Stimulated activated CD8-positive, alpha-beta memory T cell treated with anti-CD3 and anti-CD28 coated beads, Interleukin-2, amount 100 ng/mL, for 1 hour (primary cell): ENCODE results near the gene EPX.
"Not testable (repeated sequence)": the region's sequence is repeated elsewhere in the genome, so short reads cannot be mapped to it uniquely, and the experiment has no call there.

Experiments used
- DNase-seq, 2 donors: peaks; one replicate each; pipeline ENCODE4 v3.0.0-alpha.2; 2020; ENCODE audit warnings: low read depth in 2 of 2

Gene EPX

GRCh38 chr17:58192612-58193011 lies at the start of gene EPX:
EPX (plus strand) TSS chr17:58192726; CDS start chr17:58192847, 121 bp downstream.
- DNase-seq = no peak

- DNase-seq = not testable (repeated sequence)
These were observed 49.2 kb upstream of the EPX start for GRCh38 chr17:58143335-58143734.

GRCh38 chr17:58144801-58145200 lies 47.7 kb upstream of the EPX start:
- DNase-seq = no peak

- DNase-seq = no peak
These were observed 44.5 kb upstream of the EPX start, which contains the start of gene OR4D1 for GRCh38 chr17:58147930-58148434. OR4D1 (plus strand) TSS chr17:58148384; CDS start chr17:58155154, 6,770 bp downstream.

GRCh38 chr17:58148609-58149008 lies 43.9 kb upstream of the EPX start:
- no peak for DNase-seq

- no peak for DNase-seq
These were observed 42.1 kb upstream of the EPX start for GRCh38 chr17:58150394-58150793.

GRCh38 chr17:58153046-58153445 lies 39.5 kb upstream of the EPX start:
- DNase-seq = peak; percentile 4 to 26

GRCh38 chr17:58153671-58154070 lies 38.9 kb upstream of the EPX start:
- DNase-seq = no peak

- DNase-seq = peak; percentile 4 to 28
These were observed 35.4 kb upstream of the EPX start for GRCh38 chr17:58156839-58157803.

- DNase-seq = no peak
These were observed 34.3 kb upstream of the EPX start for GRCh38 chr17:58158181-58158580.

- DNase-seq = no peak
These were observed 31.0 kb upstream of the EPX start for GRCh38 chr17:58161566-58161965.

- DNase-seq = no peak
These were observed 26.5 kb upstream of the EPX start for GRCh38 chr17:58165981-58166380.

- no peak for DNase-seq
These were observed 25.8 kb upstream of the EPX start, which contains the start of gene OR4D2 for GRCh38 chr17:58166682-58167081. OR4D2 (plus strand) TSS chr17:58166982; CDS start chr17:58169656, 2,674 bp downstream.

GRCh38 chr17:58170622-58171021 lies 21.9 kb upstream of the EPX start:
- no peak for DNase-seq

- DNase-seq = peak in 1 of 2 donors; percentile 16
These were observed 20.0 kb upstream of the EPX start for GRCh38 chr17:58172369-58173071.

GRCh38 chr17:58174871-58175270 lies 17.7 kb upstream of the EPX start:
- DNase-seq = no peak

- no peak for DNase-seq
These were observed 16.3 kb upstream of the EPX start for GRCh38 chr17:58176200-58176599.

- DNase-seq = no peak
These were observed 10.7 kb upstream of the EPX start for GRCh38 chr17:58181796-58182195.

GRCh38 chr17:58183514-58183913 lies 9.0 kb upstream of the EPX start:
- DNase-seq = no peak

GRCh38 chr17:58184308-58184985 lies 8.1 kb upstream of the EPX start:
- no peak for DNase-seq

GRCh38 chr17:58184986-58185761 lies 7.4 kb upstream of the EPX start:
- no peak for DNase-seq
